AG09309 (cell line): ENCODE measurements around the gene CGNL1.

ENCODE experiments used
- DNase-seq: peaks from one replicate; pipeline ENCODE4 v3.0.0-alpha.2; 2010; ENCODE audit warnings: low read depth
- H3K4me3 ChIP-seq: 2 replicates; pipeline ENCODE4 v1.5.1; 2011; ENCODE audit warnings: mild to moderate bottlenecking, low read depth, low read length, moderate library complexity; ENCODE audit not compliant: control insufficient read depth
- CTCF ChIP-seq: IDR thresholded peaks from 2 replicates; pipeline ENCODE4 v1.5.1; 2011; ENCODE audit warnings: mild to moderate bottlenecking, low read depth, low read length, inconsistent platforms; ENCODE audit not compliant: insufficient read depth, control insufficient read depth; ENCODE audit errors: missing control alignments

Gene CGNL1

GRCh38 chr15:57540736-57541135 lies 164.4 kb downstream of the CGNL1 start:
- no peak overlapping the region for H3K4me3 ChIP-seq
- TF ChIP-seq CTCF: no peak
- DNase-seq: no peak

DNA sequence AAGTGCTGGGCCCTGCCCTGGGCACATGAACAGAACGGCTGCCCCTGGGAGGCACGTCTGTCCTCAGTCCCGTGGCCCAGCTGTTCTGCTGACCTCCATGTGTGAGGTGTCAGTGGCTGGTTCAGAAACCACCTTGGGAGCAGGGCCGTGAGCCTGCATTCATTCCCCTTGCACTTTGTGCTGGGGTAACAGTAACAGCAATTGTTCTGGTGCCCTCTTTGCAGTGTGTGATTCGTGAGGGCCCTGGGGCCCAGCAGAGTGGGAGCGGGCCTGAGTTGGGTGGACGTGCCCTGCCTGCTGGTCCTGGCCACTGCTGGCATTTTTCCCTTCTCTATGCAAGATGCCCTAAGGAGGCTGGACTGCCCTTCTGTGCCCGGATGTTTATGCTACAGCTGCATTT lies 165.0 kb downstream of the CGNL1 start:
- H3K4me3 ChIP-seq: no peak overlapping the region
- TF ChIP-seq CTCF: no peak
- no peak for DNase-seq

DNA sequence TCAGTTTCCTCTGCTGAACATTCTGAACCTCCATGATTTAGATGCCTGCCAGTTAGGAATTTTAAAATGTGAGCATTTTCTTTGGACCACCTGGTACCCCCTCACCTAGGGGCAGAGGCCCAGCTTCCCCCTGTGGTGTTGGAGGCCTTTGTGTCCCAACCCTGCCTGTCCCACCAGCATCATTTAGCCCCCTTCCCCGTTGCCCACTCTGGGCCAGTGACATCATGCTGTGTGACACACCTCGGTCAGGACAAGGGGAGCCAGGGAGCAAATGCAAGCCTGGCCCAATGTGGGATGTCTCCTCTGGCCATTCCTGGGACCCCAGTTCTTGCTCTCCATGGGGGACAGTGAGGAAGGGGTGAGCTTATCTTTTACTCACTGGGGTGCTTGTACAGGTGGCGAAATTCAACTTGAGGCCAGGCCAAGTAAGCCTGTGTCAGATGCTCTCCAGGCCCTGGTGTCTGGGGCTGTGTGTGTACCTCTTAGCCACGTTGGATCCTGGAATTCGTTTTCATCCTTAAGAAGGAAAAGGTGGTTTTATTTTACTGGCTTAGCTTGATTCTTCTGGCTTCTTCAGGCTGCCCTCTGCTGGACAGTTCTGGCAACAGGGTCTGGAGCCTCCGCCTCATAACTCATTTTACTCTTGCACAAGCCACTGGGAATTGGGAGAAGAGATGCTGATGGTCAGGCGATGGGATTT lies 165.7 kb downstream of the CGNL1 start:
- TF ChIP-seq CTCF: peak; percentile 93
- DNase-seq: no peak
- no peak overlapping the region for H3K4me3 ChIP-seq

- no peak for DNase-seq
- TF ChIP-seq CTCF: no peak
Measured at GRCh38 chr15:57542505-57542817, 166.2 kb downstream of the CGNL1 start.

DNA sequence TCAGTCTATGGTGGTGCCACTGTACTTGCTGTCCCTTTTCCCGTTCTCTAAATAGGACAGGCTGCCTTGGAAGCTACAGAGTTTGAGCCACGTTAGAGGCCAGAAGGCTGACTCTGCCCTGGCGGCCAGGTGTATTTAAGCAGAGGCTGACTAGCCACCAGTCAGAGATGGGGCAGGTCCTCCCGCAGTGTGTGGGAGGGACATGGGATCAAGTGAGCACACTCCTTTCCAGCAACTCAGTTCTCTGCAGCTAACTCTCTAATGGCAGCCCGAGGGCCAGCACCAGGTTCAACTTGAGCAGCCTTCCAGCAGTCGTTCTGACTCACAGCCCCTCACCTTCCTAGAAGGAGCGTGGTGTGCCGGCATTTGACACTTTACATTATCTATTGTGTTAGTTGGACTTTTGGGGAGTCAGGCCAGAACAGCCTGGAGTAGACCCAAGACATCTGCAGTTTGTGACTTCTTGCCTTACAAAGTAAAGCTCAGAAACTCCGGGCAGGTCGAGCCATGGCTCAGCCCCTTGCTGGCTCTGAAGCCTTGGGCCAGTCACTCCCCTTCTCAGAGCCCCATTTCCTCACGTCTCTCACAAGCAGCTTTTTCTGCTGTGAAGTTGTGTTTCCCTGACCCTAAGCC lies 168.7 kb downstream of the CGNL1 start:
- no peak overlapping the region for H3K4me3 ChIP-seq
- DNase-seq: no peak
- TF ChIP-seq CTCF: no peak

More at GRCh38 chr15:57542505-57542817, 166.2 kb downstream of the CGNL1 start:
- H3K4me3 ChIP-seq: no peak overlapping the region

DNA sequence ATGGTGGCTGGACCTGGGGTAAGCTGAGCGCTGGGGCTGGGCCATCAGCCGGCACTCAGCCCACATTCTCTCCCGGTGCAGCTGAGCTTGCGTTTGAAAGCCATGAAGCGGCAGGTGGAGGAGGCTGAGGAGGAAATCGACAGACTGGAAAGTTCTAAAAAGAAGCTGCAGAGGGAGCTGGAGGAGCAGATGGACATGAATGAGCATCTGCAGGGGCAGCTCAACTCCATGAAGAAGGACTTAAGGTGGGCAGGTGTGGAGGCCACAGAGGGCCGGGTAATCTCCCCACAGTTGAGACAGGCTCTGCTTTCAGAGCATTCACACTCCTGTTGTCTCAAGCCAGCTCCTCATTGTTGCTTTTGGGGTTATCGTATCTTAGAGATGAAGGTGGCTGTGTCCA lies 169.7 kb downstream of the CGNL1 start:
- no peak for TF ChIP-seq CTCF
- DNase-seq: no peak
- no peak overlapping the region for H3K4me3 ChIP-seq
